Effector memory CD4-positive, alpha-beta T cell (primary cell): ENCODE results near the gene CHL1.

Experiments
- DNase-seq, 3 donors: peaks; one replicate each; pipeline ENCODE4 v3.0.0-alpha.2; 2020
- H3K27ac ChIP-seq: 2 replicates; pipeline ENCODE4 v1.7.0; 2013; ENCODE audit warnings: mild to moderate bottlenecking, low read length, moderate library complexity; ENCODE audit not compliant: insufficient read depth, poor library complexity, severe bottlenecking
- H3K27me3 ChIP-seq: replicated peaks from 2 replicates; pipeline ENCODE4 v1.7.0; 2013; ENCODE audit warnings: mild to moderate bottlenecking, low read length; ENCODE audit not compliant: insufficient read depth, control insufficient read depth, poor library complexity, severe bottlenecking
- H3K36me3 ChIP-seq: 2 replicates; pipeline ENCODE4 v1.7.0; 2013; ENCODE audit warnings: mild to moderate bottlenecking, low read length, moderate library complexity; ENCODE audit not compliant: control insufficient read depth, insufficient read depth
- H3K4me1 ChIP-seq: 2 replicates; pipeline ENCODE4 v1.7.0; 2013; ENCODE audit warnings: low read length, mild to moderate bottlenecking; ENCODE audit not compliant: control insufficient read depth, insufficient read depth, poor library complexity, severe bottlenecking
- H3K4me3 ChIP-seq: 2 replicates; pipeline ENCODE4 v1.7.0; 2013; ENCODE audit warnings: low read length, low read depth, mild to moderate bottlenecking; ENCODE audit not compliant: insufficient read depth, poor library complexity, severe bottlenecking
- H3K9me3 ChIP-seq: 2 replicates; pipeline ENCODE4 v1.7.0; 2013; ENCODE audit warnings: mild to moderate bottlenecking, low read length, moderate library complexity; ENCODE audit not compliant: control insufficient read depth

Gene CHL1

GRCh38 chr3:330494-331115 lies 134.0 kb downstream of the CHL1 start:
- no peaks in the 10 kb centered on the region for H3K36me3 ChIP-seq
- no peak overlapping the region for H3K4me3 ChIP-seq
- no peaks in the 10 kb centered on the region for H3K9me3 ChIP-seq
- no peaks in the 10 kb centered on the region for H3K4me1 ChIP-seq
- no peaks in the 10 kb centered on the region for H3K27me3 ChIP-seq
- H3K27ac ChIP-seq, result no peak overlapping the region
- no peak for DNase-seq

- no peak overlapping the region for H3K4me3 ChIP-seq
- no peak for DNase-seq
- no peaks in the 10 kb centered on the region for H3K27me3 ChIP-seq
- H3K4me1 ChIP-seq, result no peaks in the 10 kb centered on the region
- no peak overlapping the region for H3K27ac ChIP-seq
- H3K36me3 ChIP-seq, result no peaks in the 10 kb centered on the region
- H3K9me3 ChIP-seq, result no peaks in the 10 kb centered on the region
These were observed 135.3 kb downstream of the CHL1 start for GRCh38 chr3:331881-332280.

- Histone ChIP-seq H3K4me1 (no peaks in the 10 kb centered on the region), H3K36me3 (no peaks in the 10 kb centered on the region), H3K4me3 (no peak overlapping the region), H3K27ac (no peak overlapping the region), H3K9me3 (no peaks in the 10 kb centered on the region), H3K27me3 (no peaks in the 10 kb centered on the region)
- DNase-seq, result no peak
These were observed 136.1 kb downstream of the CHL1 start for GRCh38 chr3:332701-333100.

GRCh38 chr3:335240-335639 lies 138.7 kb downstream of the CHL1 start:
- no peak for DNase-seq
- no peaks in the 10 kb centered on the region for H3K36me3 ChIP-seq
- no peak overlapping the region for H3K4me3 ChIP-seq
- H3K4me1 ChIP-seq, result no peaks in the 10 kb centered on the region
- no peaks in the 10 kb centered on the region for H3K27me3 ChIP-seq
- no peaks in the 10 kb centered on the region for H3K9me3 ChIP-seq
- no peak overlapping the region for H3K27ac ChIP-seq

DNA sequence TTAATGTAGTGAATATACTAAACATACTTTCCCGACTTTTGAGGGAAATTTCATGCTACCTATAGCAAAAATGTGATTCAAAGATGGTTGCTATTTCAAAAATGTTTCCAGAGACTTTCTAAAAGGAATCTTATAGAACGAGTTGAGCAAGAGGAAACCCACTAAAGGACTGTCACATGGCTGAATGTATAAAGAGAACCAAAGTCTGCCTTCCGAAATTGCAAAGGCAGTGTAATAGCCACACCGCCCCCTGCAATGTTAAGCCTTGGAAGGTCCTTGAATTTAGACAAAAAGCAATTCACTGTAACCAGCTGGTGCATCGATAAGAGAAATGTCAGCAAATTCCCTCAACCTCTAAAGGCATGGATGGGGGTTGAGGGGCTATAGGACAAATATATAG lies 142.8 kb downstream of the CHL1 start:
- Histone ChIP-seq H3K36me3 (no peaks in the 10 kb centered on the region), H3K4me3 (no peak overlapping the region), H3K4me1 (no peaks in the 10 kb centered on the region), H3K27ac (no peak overlapping the region), H3K27me3 (no peaks in the 10 kb centered on the region), H3K9me3 (no peaks in the 10 kb centered on the region)
- no peak for DNase-seq

- no peaks in the 10 kb centered on the region for H3K36me3 ChIP-seq
- no peak for DNase-seq
- no peaks in the 10 kb centered on the region for H3K9me3 ChIP-seq
- no peaks in the 10 kb centered on the region for H3K4me1 ChIP-seq
- H3K27ac ChIP-seq, result no peak overlapping the region
- no peak overlapping the region for H3K4me3 ChIP-seq
- no peaks in the 10 kb centered on the region for H3K27me3 ChIP-seq
These were observed 145.4 kb downstream of the CHL1 start for GRCh38 chr3:341998-342397.

DNA sequence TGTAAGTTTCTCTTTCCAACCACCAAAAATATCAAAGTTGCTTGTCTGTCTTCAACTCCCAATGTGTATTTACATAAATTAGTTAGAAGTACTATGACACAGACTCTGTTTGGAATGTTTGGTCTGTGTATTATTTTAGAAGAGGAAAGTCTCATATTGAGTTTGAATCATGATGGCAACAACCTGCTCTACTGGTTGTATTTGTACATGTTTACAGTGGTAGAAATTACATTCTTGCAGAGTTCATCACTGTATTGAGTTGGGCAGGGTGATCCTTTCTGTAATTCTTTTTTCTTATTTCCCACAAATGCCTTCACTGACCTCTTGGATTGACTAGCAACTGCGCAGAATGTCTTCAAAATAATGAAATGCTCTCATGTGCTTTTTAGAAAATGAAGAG lies 149.6 kb downstream of the CHL1 start:
- Histone ChIP-seq H3K4me1 (no peaks in the 10 kb centered on the region), H3K9me3 (no peaks in the 10 kb centered on the region), H3K27ac (no peak overlapping the region), H3K27me3 (no peaks in the 10 kb centered on the region), H3K4me3 (no peak overlapping the region), H3K36me3 (no peaks in the 10 kb centered on the region)
- DNase-seq, result no peak

GRCh38 chr3:347581-347980 lies 151.0 kb downstream of the CHL1 start:
- no peaks in the 10 kb centered on the region for H3K27me3 ChIP-seq
- H3K36me3 ChIP-seq, result no peaks in the 10 kb centered on the region
- no peak overlapping the region for H3K4me3 ChIP-seq
- no peak overlapping the region for H3K27ac ChIP-seq
- DNase-seq, result no peak
- H3K4me1 ChIP-seq, result no peaks in the 10 kb centered on the region
- no peaks in the 10 kb centered on the region for H3K9me3 ChIP-seq

DNA sequence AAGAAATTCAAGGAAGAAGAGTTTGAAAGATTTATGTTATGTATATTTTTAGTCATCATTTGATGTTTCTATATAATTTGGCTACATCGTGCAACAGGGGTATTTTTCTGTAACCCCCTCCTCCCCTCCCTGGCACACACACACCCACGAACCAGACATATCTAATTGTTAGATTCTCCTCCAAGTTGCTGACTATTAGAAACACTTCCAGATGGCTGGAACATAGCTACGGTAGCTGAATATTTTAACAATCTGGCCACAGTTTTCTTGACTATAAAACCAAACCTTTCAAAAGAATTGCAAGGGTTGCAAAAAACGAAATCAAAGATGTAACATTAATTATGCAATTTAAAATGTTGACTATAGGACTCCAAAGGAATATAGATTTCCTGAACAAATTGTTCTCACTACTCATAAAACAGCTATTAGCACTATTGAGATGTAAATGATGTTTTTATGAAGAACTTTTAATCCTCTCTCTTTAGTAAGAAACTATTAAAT lies 154.4 kb downstream of the CHL1 start:
- H3K27me3 ChIP-seq, result no peaks in the 10 kb centered on the region
- no peak overlapping the region for H3K27ac ChIP-seq
- H3K36me3 ChIP-seq, result no peaks in the 10 kb centered on the region
- DNase-seq, result no peak
- no peaks in the 10 kb centered on the region for H3K4me1 ChIP-seq
- H3K4me3 ChIP-seq, result no peak overlapping the region
- no peaks in the 10 kb centered on the region for H3K9me3 ChIP-seq

- H3K4me1 ChIP-seq, result no peaks in the 10 kb centered on the region
- DNase-seq, result no peak
- no peak overlapping the region for H3K27ac ChIP-seq
- no peaks in the 10 kb centered on the region for H3K9me3 ChIP-seq
- no peaks in the 10 kb centered on the region for H3K36me3 ChIP-seq
- H3K27me3 ChIP-seq, result no peaks in the 10 kb centered on the region
- H3K4me3 ChIP-seq, result no peak overlapping the region
These were observed 156.0 kb downstream of the CHL1 start for GRCh38 chr3:352599-352998.
